Vagina (tissue), 2 donors: Measurements from ENCODE around the gene UROS. TPM values are rescaled to one million over a fixed set of nuclear protein-coding genes. Genes with fewer than 3 reads are reported as not detected.

Experiments used
- DNase-seq, 2 donors: peaks; one replicate each; pipeline ENCODE4 v3.0.0-alpha.2; 2017; ENCODE audit errors: extremely low spot score in 2 of 2
- H3K27ac ChIP-seq: fragments of 200-600 bp; sonication (generic); one replicate; pipeline ENCODE4 v1.5.1; 2019
- H3K27me3 ChIP-seq: fragments of 200-600 bp; sonication (generic); one replicate; pipeline ENCODE4 v1.5.1; 2019
- H3K36me3 ChIP-seq, 2 donors: fragments of 200-600 bp; sonication (generic); one replicate each; pipeline ENCODE4 v1.5.1; 2017 to 2019
- H3K4me1 ChIP-seq: fragments of 200-600 bp; sonication (generic); one replicate; pipeline ENCODE4 v1.5.1; 2019
- H3K4me3 ChIP-seq, 2 donors: fragments of 200-600 bp; sonication (generic); 1 replicate in 1 of 2; 2 replicates in 1 of 2; pipeline ENCODE4 v1.5.1; 2016 to 2019
- H3K9me3 ChIP-seq: fragments of 200-600 bp; sonication (generic); one replicate; pipeline ENCODE4 v1.5.1; 2019
- POLR2A ChIP-seq, 2 donors: fragments of 450-650 bp; IDR thresholded peaks; one replicate each; pipeline ENCODE4 v1.6.1; 2017; ENCODE audit warnings: antibody characterized with exemption in 2 of 2, mild to moderate bottlenecking in 2 of 2, moderate library complexity in 2 of 2
- POLR2AphosphoS5 ChIP-seq, 2 donors: sonication (generic); formaldehyde crosslinking; IDR thresholded peaks; one replicate each; pipeline ENCODE4 v1.9.0; 2017; ENCODE audit warnings: antibody characterized with exemption in 2 of 2, mild to moderate bottlenecking in 2 of 2, low read depth in 1 of 2; ENCODE audit not compliant: insufficient read depth in 1 of 2
- intact Hi-C: fragments of 100-400 bp; cut with DNase I; formaldehyde crosslinking; loops from one replicate; pipeline ENCODE4 v1.15.1; 2023
- total RNA-seq: library from RNA; depleted of rRNA; stranded (reverse); fragments of >200 nt; gene quantifications from one replicate; pipeline ENCODE4 v1.2.3, GENCODE V29; 2016
- TF ChIP-seq, protein P1 (sequence below), 3 experiments: fragments of 450-650 bp in 2 of 3; fragments of 200-600 bp in 1 of 3; sonication (generic) in 1 of 3; IDR thresholded peaks; one replicate each; pipeline ENCODE4 v1.5.1; 2017 to 2019; ENCODE audit warnings: antibody characterized with exemption in 3 of 3, mild to moderate bottlenecking in 2 of 3, moderate library complexity in 2 of 3

Gene UROS
- total RNA-seq, 1 donor from 2014 or later = 20.9 TPM

DNA sequence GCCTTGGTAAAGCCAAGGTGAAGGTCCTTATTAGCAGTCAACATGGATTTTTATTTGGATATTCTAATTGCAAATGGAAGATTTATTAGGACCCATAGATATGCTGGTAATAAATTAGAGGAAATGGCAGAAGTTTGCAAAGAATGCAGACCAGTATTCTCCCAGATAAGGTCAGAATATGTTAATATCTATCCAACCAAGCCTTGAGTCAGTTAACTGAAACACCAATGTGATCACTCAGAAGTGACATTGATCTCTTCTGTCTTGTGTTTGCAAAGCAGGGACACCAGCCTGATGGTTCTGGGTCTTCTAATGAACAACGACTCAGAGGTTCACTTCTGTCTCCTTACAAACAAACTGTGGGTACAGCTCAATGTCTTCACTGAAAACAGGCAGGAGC, 21.5 kb downstream of the UROS start:
- intact Hi-C loops = no loop called here
- Histone ChIP-seq H3K4me3 (no peak overlapping the region), H3K27ac (no peak overlapping the region), H3K4me1 (no peaks in the 10 kb centered on the region), H3K9me3 (no peaks in the 10 kb centered on the region), H3K27me3 (no peaks in the 10 kb centered on the region), H3K36me3 (peaks cover 0 to 40% of the 10 kb centered on the region in 2 donors)
- TF ChIP-seq POLR2A (IDR thresholded peaks at IDR 0.05) (no peak), POLR2AphosphoS5 (IDR thresholded peaks at IDR 0.05; ENCODE audit: insufficient read depth in 1 of 2, low read depth in 1 of 2) (no peak)
- TF ChIP-seq, protein P1, sequence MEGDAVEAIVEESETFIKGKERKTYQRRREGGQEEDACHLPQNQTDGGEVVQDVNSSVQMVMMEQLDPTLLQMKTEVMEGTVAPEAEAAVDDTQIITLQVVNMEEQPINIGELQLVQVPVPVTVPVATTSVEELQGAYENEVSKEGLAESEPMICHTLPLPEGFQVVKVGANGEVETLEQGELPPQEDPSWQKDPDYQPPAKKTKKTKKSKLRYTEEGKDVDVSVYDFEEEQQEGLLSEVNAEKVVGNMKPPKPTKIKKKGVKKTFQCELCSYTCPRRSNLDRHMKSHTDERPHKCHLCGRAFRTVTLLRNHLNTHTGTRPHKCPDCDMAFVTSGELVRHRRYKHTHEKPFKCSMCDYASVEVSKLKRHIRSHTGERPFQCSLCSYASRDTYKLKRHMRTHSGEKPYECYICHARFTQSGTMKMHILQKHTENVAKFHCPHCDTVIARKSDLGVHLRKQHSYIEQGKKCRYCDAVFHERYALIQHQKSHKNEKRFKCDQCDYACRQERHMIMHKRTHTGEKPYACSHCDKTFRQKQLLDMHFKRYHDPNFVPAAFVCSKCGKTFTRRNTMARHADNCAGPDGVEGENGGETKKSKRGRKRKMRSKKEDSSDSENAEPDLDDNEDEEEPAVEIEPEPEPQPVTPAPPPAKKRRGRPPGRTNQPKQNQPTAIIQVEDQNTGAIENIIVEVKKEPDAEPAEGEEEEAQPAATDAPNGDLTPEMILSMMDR (IDR thresholded peaks at IDR 0.05) = no peak
- DNase-seq = no peak

DNA sequence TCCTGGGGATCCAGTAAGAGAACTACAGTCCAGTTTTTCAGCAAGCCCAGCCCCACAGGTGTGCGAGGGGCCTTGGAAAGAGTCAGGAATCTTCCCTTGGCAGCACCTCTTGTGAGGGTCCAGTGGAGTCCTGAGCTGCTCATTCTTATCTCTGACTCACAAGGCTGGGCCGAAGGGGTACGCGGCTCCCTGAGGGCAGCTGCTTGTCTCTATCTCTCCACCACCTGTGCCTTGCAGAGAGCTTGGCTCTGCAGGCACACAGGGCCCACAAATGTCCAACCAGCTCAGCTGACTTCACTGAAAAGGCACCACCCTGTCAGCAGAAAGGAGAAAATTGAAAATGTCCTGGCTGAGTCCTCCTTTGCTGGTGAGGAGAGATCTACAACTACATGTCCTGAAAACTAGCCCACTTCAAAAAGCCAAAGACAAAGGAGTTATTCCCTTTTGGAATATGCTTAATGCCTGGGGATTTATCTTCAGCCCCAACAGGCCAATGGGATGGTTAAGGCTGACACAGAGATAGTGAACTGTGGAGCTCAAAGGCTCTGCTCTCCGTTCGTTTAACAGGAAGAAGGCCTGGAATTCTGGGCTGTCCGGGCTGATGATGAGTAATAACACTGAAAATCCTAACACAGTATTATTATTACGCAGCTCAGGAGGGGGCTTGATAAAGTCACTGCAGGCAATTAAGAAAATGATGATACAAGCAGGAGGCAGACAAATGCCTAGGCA, 23.4 kb downstream of the UROS start:
- intact Hi-C loops = no loop called here
- peaks cover 0 to 23% of the 10 kb centered on the region in 2 donors for H3K36me3 ChIP-seq

GRCh38 chr10:125797994-125798662, 24.9 kb downstream of the UROS start:
- Histone ChIP-seq H3K27me3 (no peaks in the 10 kb centered on the region), H3K36me3 (peaks cover 0 to 28% of the 10 kb centered on the region in 2 donors), H3K4me1 (no peaks in the 10 kb centered on the region), H3K4me3 (no peak overlapping the region), H3K9me3 (no peaks in the 10 kb centered on the region), H3K27ac (no peak overlapping the region)
- intact Hi-C loops = no loop called here
- TF ChIP-seq, protein P1 (IDR thresholded peaks at IDR 0.05) = no peak
- TF ChIP-seq POLR2AphosphoS5 (IDR thresholded peaks at IDR 0.05; ENCODE audit: insufficient read depth in 1 of 2, low read depth in 1 of 2) = no peak
- DNase-seq = no peak

More for the DNA sequence above, 23.4 kb downstream of the UROS start:
- no peaks in the 10 kb centered on the region for H3K9me3 ChIP-seq
- H3K4me3 ChIP-seq = no peak overlapping the region
- TF ChIP-seq, protein P1 (IDR thresholded peaks at IDR 0.05) = no peak
- TF ChIP-seq POLR2AphosphoS5 (IDR thresholded peaks at IDR 0.05; ENCODE audit: insufficient read depth in 1 of 2, low read depth in 1 of 2) = no peak
- TF ChIP-seq POLR2A (IDR thresholded peaks at IDR 0.05) = no peak
- H3K4me1 ChIP-seq = no peaks in the 10 kb centered on the region
- H3K27ac ChIP-seq = no peak overlapping the region
- DNase-seq = no peak
- no peaks in the 10 kb centered on the region for H3K27me3 ChIP-seq

DNA sequence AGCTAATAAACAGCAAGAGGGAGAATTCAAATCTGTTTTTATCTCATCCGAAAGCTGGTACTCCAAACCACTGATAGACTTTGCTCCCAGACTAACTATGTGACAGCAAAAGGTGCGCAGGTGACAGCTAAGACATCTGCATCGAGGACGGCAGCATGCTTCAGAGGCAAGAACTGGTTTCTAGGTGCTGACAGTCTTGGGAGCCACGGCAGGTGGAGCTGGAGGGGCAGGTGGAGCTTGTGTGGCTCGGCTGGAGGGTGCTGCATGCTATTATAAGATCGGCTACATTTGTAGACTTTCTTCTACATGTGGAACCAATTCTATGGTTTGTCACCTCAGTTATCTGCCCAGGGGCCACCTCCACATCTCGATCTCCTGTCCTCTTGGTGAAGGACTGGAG, 25.6 kb downstream of the UROS start:
- no peaks in the 10 kb centered on the region for H3K27me3 ChIP-seq
- DNase-seq = no peak
- H3K27ac ChIP-seq = no peak overlapping the region
- no peaks in the 10 kb centered on the region for H3K4me1 ChIP-seq
- no peaks in the 10 kb centered on the region for H3K9me3 ChIP-seq
- peaks cover 0 to 27% of the 10 kb centered on the region in 2 donors for H3K36me3 ChIP-seq
- TF ChIP-seq, protein P1 (IDR thresholded peaks at IDR 0.05) = no peak
- TF ChIP-seq POLR2A (IDR thresholded peaks at IDR 0.05) = no peak
- TF ChIP-seq POLR2AphosphoS5 (IDR thresholded peaks at IDR 0.05; ENCODE audit: insufficient read depth in 1 of 2, low read depth in 1 of 2) = no peak
- no peak overlapping the region for H3K4me3 ChIP-seq
- intact Hi-C loops = no loop called here
